AG09309 (cell line): ENCODE results near the gene IMP4.

Experiments used
- DNase-seq: peaks from one replicate; pipeline ENCODE4 v3.0.0-alpha.2; 2010; ENCODE audit warnings: low read depth
- H3K4me3 ChIP-seq: 2 replicates; pipeline ENCODE4 v1.5.1; 2011; ENCODE audit warnings: mild to moderate bottlenecking, low read depth, low read length, moderate library complexity; ENCODE audit not compliant: control insufficient read depth
- CTCF ChIP-seq: IDR thresholded peaks from 2 replicates; pipeline ENCODE4 v1.5.1; 2011; ENCODE audit warnings: mild to moderate bottlenecking, low read depth, low read length, inconsistent platforms; ENCODE audit not compliant: insufficient read depth, control insufficient read depth; ENCODE audit errors: missing control alignments

IMP4 gene

GRCh38 chr2:130336150-130336876, 6.4 kb upstream of the IMP4 start:
- no peak overlapping the region for H3K4me3 ChIP-seq
- no peak for DNase-seq
- no peak for TF ChIP-seq CTCF

GRCh38 chr2:130336877-130337734, 5.6 kb upstream of the IMP4 start:
- DNase-seq = no peak
- TF ChIP-seq CTCF = peak; percentile 2
- H3K4me3 ChIP-seq = peak overlapping the region; percentile 21

- TF ChIP-seq CTCF = no peak
- no peak for DNase-seq
- H3K4me3 ChIP-seq = no peak overlapping the region
These were observed 4.9 kb upstream of the IMP4 start for GRCh38 chr2:130337735-130338325.

- H3K4me3 ChIP-seq = no peak overlapping the region
- no peak for TF ChIP-seq CTCF
- DNase-seq = no peak
These were observed 3.8 kb upstream of the IMP4 start for GRCh38 chr2:130338793-130339345.

- no peak for TF ChIP-seq CTCF
- no peak for DNase-seq
- H3K4me3 ChIP-seq = no peak overlapping the region
These were observed 2.6 kb upstream of the IMP4 start for GRCh38 chr2:130339885-130340745.
